ENCODE data around the gene TLK1.

The TLK1 gene

DNA sequence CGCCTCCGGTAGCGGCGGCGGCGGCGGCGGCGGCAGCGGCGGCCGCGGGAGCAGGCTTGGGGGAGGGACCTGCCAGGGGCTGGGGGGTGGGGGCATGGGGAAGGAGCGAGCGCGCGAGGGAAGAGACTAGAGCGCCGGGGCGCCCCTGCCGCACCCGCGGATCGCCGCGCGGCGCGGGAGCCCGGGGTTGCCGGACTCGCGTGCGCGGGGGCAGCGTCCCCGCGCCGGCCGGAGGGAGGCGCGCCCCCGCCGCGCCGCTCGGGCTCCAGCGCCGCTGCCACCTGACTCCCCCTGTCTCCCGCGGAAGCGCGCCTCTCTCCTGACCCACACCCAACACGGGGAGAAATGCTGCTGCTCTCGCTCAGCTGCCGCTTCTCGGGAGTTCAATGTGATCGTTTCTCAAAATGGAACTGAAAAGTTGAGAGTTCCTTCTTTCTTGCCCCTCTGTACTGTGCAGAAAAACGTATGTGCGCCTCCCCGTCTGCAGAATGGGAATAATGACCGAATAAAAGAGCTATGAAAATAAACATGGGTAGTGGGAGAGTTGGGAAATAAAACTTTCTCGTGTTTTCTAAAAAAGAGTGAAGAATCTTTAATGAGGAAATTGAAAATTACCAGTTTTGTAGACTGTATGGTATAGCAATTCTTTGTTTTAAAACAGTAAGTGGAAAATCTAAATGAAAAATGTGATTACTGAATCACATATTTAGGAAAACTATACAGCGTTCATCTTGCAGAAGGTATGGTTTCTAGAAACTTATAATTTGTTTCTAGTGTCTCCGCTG lies 455 bp upstream of the TLK1 start:
- peak; percentile 77 for DNase-seq (ENCODE audit: low read depth)
- TF ChIP-seq, protein P1, sequence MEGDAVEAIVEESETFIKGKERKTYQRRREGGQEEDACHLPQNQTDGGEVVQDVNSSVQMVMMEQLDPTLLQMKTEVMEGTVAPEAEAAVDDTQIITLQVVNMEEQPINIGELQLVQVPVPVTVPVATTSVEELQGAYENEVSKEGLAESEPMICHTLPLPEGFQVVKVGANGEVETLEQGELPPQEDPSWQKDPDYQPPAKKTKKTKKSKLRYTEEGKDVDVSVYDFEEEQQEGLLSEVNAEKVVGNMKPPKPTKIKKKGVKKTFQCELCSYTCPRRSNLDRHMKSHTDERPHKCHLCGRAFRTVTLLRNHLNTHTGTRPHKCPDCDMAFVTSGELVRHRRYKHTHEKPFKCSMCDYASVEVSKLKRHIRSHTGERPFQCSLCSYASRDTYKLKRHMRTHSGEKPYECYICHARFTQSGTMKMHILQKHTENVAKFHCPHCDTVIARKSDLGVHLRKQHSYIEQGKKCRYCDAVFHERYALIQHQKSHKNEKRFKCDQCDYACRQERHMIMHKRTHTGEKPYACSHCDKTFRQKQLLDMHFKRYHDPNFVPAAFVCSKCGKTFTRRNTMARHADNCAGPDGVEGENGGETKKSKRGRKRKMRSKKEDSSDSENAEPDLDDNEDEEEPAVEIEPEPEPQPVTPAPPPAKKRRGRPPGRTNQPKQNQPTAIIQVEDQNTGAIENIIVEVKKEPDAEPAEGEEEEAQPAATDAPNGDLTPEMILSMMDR (IDR thresholded peaks at IDR 0.05; ENCODE audit: low read depth, low read length, missing control alignments), result no peak
- peak overlapping the region; percentile 77 for H3K4me3 ChIP-seq (ENCODE audit: low read depth, low read length)

DNA sequence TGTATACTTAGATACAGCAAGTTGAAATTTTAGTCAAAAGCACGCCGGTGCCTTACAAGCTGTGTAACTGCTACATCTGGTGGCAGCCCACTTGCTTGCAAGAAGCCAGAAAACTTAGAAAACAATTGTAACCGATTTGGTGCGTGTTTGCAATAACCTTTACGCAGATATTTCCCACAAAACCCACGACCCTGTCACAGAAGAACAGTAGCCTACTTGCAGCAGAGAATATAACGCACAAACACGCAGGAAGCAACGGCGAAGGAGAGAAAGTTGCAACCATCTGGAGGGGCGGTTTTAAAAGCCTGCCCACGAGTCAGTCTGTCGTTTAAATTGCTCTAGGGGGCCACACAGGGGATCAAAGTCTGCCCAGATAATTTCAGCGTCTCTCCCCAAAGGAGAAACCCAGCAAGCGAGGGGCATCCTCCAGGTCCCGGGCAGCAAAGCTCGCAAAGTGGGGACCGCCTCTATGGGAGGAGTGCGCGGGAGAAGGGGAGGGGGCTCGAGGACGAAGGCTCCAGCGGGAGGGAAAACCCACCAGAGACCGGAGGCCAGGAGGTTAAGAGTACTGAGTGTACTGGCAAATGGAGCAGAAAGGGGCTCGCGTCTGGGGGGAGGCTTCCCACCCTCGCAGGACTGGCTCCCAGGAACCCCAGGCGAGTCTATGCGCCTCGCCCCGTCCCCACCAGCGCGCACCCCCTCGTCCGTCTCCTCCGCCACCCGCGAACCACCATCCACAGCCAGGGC lies 1.1 kb downstream of the TLK1 start:
- H3K4me3 ChIP-seq (ENCODE audit: low read depth, low read length), result peak overlapping the region; percentile 77
- TF ChIP-seq, protein P1 (IDR thresholded peaks at IDR 0.05; ENCODE audit: low read depth, low read length, missing control alignments), result peak; percentile 50
- peak; percentile 30 for DNase-seq (ENCODE audit: low read depth)

DNA sequence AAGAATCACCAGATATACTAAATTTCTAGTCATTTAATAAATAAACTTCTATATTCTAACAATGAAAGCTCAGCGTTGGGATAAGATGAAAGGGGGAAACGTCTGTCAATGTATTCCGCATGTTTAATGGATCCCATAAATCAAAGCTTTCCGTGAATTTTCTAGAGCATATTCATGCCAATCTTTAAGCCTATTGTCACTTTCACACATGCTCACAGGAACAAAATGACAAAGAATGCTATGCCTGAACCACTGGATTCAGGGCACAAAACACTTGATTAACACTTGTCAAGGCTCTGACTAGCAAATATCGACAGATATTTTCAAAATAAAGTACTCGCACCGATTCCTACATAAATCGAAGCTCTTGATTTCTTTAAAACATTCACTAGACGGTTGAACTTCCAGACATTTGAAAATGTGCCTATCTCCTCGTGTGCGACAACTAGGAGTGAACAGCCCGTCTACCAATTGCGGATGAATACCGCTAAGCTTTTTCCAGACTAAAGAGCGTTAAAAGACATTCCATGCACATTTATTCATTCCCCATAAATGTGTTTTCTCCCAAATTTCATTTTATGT lies 1.8 kb downstream of the TLK1 start:
- TF ChIP-seq, protein P1 (IDR thresholded peaks at IDR 0.05; ENCODE audit: low read depth, low read length, missing control alignments), result no peak
- DNase-seq (ENCODE audit: low read depth), result no peak
- peak overlapping the region; percentile 77 for H3K4me3 ChIP-seq (ENCODE audit: low read depth, low read length)

DNA sequence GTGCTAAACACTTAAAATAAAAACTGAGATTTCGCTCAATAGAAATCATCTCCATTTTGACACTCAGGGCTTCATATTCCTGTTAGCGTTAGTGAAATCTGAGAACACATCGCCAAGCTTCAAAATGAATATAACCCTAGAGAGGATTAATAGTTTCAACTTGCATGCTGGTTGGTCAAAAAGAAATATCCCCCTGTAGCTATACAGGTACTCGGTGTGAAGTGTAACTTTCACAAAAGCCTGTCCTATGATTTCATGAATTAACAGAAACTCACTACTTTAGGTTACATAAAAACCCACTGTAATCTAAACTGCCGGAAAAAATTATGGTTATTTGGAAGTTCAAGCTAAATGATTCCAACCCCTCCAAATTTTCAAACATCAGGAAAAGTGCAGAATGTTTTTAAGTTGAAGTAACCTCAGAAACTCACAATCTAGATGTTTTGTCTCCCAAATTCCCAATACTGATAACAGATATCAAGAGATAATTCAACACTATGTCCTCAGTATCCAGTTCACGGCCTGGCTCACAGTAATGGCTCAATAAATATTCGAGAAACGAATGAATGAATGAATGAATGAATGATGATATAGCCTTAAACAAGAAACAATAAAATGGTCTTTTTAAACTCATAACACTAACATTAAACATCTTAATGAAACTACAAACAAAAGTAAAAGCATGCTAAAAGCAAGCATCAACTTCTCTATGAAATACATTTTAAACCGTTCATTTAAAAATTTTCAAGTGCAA lies 2.5 kb downstream of the TLK1 start:
- no peak for DNase-seq (ENCODE audit: low read depth)
- H3K4me3 ChIP-seq (ENCODE audit: low read depth, low read length), result peak overlapping the region; percentile 77
- TF ChIP-seq, protein P1 (IDR thresholded peaks at IDR 0.05; ENCODE audit: low read depth, low read length, missing control alignments), result no peak

DNA sequence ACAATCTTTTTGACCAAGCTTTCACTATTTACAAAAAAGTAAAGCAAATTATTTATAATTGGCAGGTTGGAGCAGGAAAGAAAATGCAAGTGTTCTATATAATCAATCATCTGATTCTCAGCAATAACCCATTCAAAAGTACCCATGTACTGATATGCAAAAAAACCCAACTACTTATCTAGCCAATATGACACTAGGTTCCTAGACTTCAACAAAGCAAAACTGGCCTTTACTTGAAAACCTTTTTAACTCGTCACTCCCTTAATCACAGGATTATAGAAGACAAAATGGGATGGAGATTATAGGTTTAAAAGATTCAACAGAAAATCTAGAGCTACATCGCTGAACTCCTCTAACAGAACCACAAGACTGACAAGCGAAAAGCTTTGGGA lies 3.6 kb downstream of the TLK1 start:
- DNase-seq (ENCODE audit: low read depth), result no peak
- peak overlapping the region; percentile 44; the same call in 1 of the 2 replicates for H3K4me3 ChIP-seq (ENCODE audit: low read depth, low read length)
- TF ChIP-seq, protein P1 (IDR thresholded peaks at IDR 0.05; ENCODE audit: low read depth, low read length, missing control alignments), result no peak

DNA sequence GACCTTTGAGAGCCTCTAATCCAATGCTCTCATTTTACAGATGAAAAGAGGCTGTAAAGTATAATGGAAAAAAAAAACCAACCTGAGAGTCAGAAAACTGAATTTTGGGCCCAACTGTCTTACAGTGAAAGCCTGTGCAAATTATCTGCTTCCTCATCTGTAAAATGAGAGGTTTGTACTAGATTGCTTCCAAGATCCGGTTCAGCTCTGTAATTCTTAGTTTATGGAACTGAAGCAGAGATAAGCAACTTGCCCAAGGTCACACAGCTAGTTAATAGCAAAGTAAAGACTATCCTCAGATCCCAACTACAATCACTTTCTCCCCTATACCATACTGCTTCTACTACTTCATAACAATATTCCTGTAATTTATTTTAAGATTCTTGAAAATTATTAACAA lies 6.3 kb downstream of the TLK1 start:
- no peak overlapping the region; the same call in 1 of the 2 replicates for H3K4me3 ChIP-seq (ENCODE audit: low read depth, low read length)
- DNase-seq (ENCODE audit: low read depth), result no peak
- TF ChIP-seq, protein P1 (IDR thresholded peaks at IDR 0.05; ENCODE audit: low read depth, low read length, missing control alignments), result no peak
